Activated B cell treated with CpG ODN at 0.5 μM for 24 hours (primary cell): ENCODE data around the gene VAMP4. TPM values are rescaled to one million over a fixed set of nuclear protein-coding genes. Genes with fewer than 3 reads are reported as not detected.

ENCODE experiments used
- ATAC-seq: fragments of 200-7000 bp; cut with Tn5 transposase; one replicate; pipeline ENCODE4 v1.10.0; 2021; ENCODE audit warnings: low read depth, mild to moderate bottlenecking, moderate library complexity
- CTCF ChIA-PET: fragments of 350-600 bp; sonication (Branson Sonifier 250); formaldehyde crosslinking; loops from one replicate; lab custom pipeline; 2021; ENCODE audit warnings: antibody characterized with exemption; lab: Charles Lee
- POLR2A ChIA-PET: fragments of 350-600 bp; sonication (Branson Sonifier 250); formaldehyde crosslinking; loops from one replicate; lab custom pipeline; 2021; ENCODE audit warnings: antibody characterized with exemption; lab: Charles Lee
- DNase-seq: peaks from one replicate; pipeline ENCODE4 v3.0.0; 2022
- H3K27ac Mint-ChIP-seq: one replicate; pipeline ENCODE4 v1.8.0; 2020; ENCODE audit warnings: mixed read lengths
- H3K27me3 Mint-ChIP-seq: one replicate; pipeline ENCODE4 v1.8.0; 2021; ENCODE audit warnings: mixed read lengths
- H3K36me3 Mint-ChIP-seq: one replicate; pipeline ENCODE4 v1.8.0; 2021; ENCODE audit warnings: low read depth, mixed read lengths
- H3K4me1 Mint-ChIP-seq: one replicate; pipeline ENCODE4 v1.8.0; 2021; ENCODE audit warnings: mixed read lengths
- H3K4me3 Mint-ChIP-seq: one replicate; pipeline ENCODE4 v1.8.0; 2020; ENCODE audit warnings: mild to moderate bottlenecking, mixed read lengths
- H3K9me3 Mint-ChIP-seq: one replicate; pipeline ENCODE4 v1.8.0; 2020; ENCODE audit warnings: mixed read lengths
- CTCF ChIP-seq: fragments of 200-600 bp; IDR thresholded peaks from one replicate; pipeline ENCODE4 v1.8.0; 2022; ENCODE audit warnings: antibody characterized with exemption, mild to moderate bottlenecking
- intact Hi-C: fragments of 100-400 bp; cut with micrococcal nuclease; formaldehyde crosslinking; loops from one replicate; pipeline ENCODE4 v1.15.1; 2024
- total RNA-seq: library from RNA; stranded (reverse); gene quantifications from 2 replicates; pipeline ENCODE4 v1.2.3, GENCODE V29; 2022

Gene VAMP4
- total RNA-seq, 1 donor from 2014 or later: 10.5 TPM

GRCh38 chr1:171674431-171675405 lies 67.1 kb downstream of the VAMP4 start:
- ChIA-PET POLR2A (no interaction called here), CTCF (no interaction called here)
- intact Hi-C loops: no loop called here
- TF ChIP-seq CTCF: no peak
- peaks cover 12% of the 10 kb centered on the region for H3K27me3 Mint-ChIP-seq
- H3K27ac Mint-ChIP-seq: no peak overlapping the region
- ATAC-seq: no peak
- no peak for DNase-seq
- H3K4me1 Mint-ChIP-seq: no peaks in the 10 kb centered on the region
- H3K36me3 Mint-ChIP-seq: no peaks in the 10 kb centered on the region
- H3K9me3 Mint-ChIP-seq: no peaks in the 10 kb centered on the region
- no peak overlapping the region for H3K4me3 Mint-ChIP-seq

- no peak for DNase-seq
- no peak for ATAC-seq
Measured at GRCh38 chr1:171670739-171671138, 71.1 kb downstream of the VAMP4 start.

GRCh38 chr1:171668372-171668771 lies 73.5 kb downstream of the VAMP4 start:
- no peak overlapping the region for H3K4me3 Mint-ChIP-seq
- no peaks in the 10 kb centered on the region for H3K4me1 Mint-ChIP-seq
- intact Hi-C loops: no loop called here
- ATAC-seq: no peak
- POLR2A ChIA-PET: no interaction called here
- no peak for TF ChIP-seq CTCF
- no peak overlapping the region for H3K27ac Mint-ChIP-seq
- H3K36me3 Mint-ChIP-seq: no peaks in the 10 kb centered on the region
- no peak for DNase-seq
- CTCF ChIA-PET: no interaction called here
- H3K9me3 Mint-ChIP-seq: no peaks in the 10 kb centered on the region
- peaks cover 8% of the 10 kb centered on the region for H3K27me3 Mint-ChIP-seq

More at GRCh38 chr1:171670739-171671138, 71.1 kb downstream of the VAMP4 start:
- CTCF ChIA-PET: no interaction called here
- H3K4me1 Mint-ChIP-seq: no peaks in the 10 kb centered on the region
- intact Hi-C loops: no loop called here
- peaks cover 8% of the 10 kb centered on the region for H3K27me3 Mint-ChIP-seq
- H3K36me3 Mint-ChIP-seq: no peaks in the 10 kb centered on the region
- H3K27ac Mint-ChIP-seq: no peak overlapping the region
- H3K4me3 Mint-ChIP-seq: no peak overlapping the region
- no peaks in the 10 kb centered on the region for H3K9me3 Mint-ChIP-seq
- TF ChIP-seq CTCF: no peak
- POLR2A ChIA-PET: no interaction called here

- no peak for ATAC-seq
- intact Hi-C loops: no loop called here
- H3K36me3 Mint-ChIP-seq: no peaks in the 10 kb centered on the region
- no peak overlapping the region for H3K4me3 Mint-ChIP-seq
- ChIA-PET CTCF (no interaction called here), POLR2A (no interaction called here)
- H3K9me3 Mint-ChIP-seq: no peaks in the 10 kb centered on the region
- no peak for TF ChIP-seq CTCF
- H3K4me1 Mint-ChIP-seq: no peaks in the 10 kb centered on the region
- no peak for DNase-seq
- H3K27ac Mint-ChIP-seq: no peak overlapping the region
- peaks cover 4% of the 10 kb centered on the region for H3K27me3 Mint-ChIP-seq
Measured at GRCh38 chr1:171666114-171666769, 75.6 kb downstream of the VAMP4 start.

- intact Hi-C loops: no loop called here
- Mint-ChIP-seq H3K27me3 (no peaks in the 10 kb centered on the region), H3K9me3 (no peaks in the 10 kb centered on the region), H3K36me3 (no peaks in the 10 kb centered on the region), H3K4me3 (no peak overlapping the region), H3K27ac (no peak overlapping the region), H3K4me1 (no peaks in the 10 kb centered on the region)
- POLR2A ChIA-PET: no interaction called here
- DNase-seq (no peak), ATAC-seq (no peak)
- no peak for TF ChIP-seq CTCF
- CTCF ChIA-PET: no interaction called here
Measured at GRCh38 chr1:171664976-171665375, 76.9 kb downstream of the VAMP4 start.
